HCT116 (cell line): ENCODE data around the gene RBM34. TPM values are rescaled to one million over a fixed set of nuclear protein-coding genes. Genes with fewer than 3 reads are reported as not detected.

Source experiments
- ATAC-seq: fragments of 200-7000 bp; cut with Tn5 transposase; 2 replicates; pipeline ENCODE4 v1.9.1; 2020; ENCODE audit warnings: mild to moderate bottlenecking, moderate library complexity
- BruUV-seq: library from RNA; stranded (reverse); fragments of 400-500 nt; replicated peaks from 2 replicates; lab custom pipeline; 2021; lab: Mats Ljungman, UMichigan
- CTCF ChIA-PET: fragments of 300-600 bp; sonication (Branson Sonifier 250); formaldehyde crosslinking; loops from one replicate; lab custom pipeline; 2021; ENCODE audit warnings: antibody characterized with exemption; lab: Charles Lee
- POLR2A ChIA-PET: fragments of 300-600, 350-600 bp; sonication (Branson Sonifier 250); formaldehyde crosslinking; loops from one replicate; lab custom pipeline; 2021; ENCODE audit warnings: antibody characterized with exemption; lab: Charles Lee
- RAD21 ChIA-PET, 2 experiments: fragments of 300-600 bp; sonication (Branson Sonifier 250); formaldehyde crosslinking; loops; one replicate each; lab custom pipeline; 2023; ENCODE audit warnings: low total read pairs in 2 of 2; ENCODE audit not compliant: uncharacterized antibody in 2 of 2, unreplicated experiment in 2 of 2, low non-redundant PET in 1 of 2; lab: Charles Lee
- DNase-seq: peaks from one replicate; pipeline ENCODE4 v3.0.0-alpha.2; 2010; ENCODE audit warnings: low read depth, low spot score
- H2AFZ ChIP-seq: fragments of 200-600 bp; shearing (Covaris generic), sonication (generic); 2 replicates; pipeline ENCODE4 v1.6.1; 2017; ENCODE audit warnings: low read depth, mixed run types, mixed read lengths, antibody characterized with exemption, low read length; ENCODE audit not compliant: poor library complexity, severe bottlenecking
- H3K27ac ChIP-seq: 2 replicates; pipeline ENCODE4 v1.5.1; 2012; ENCODE audit warnings: low read depth, low read length
- H3K27me3 ChIP-seq: fragments of 200-600 bp; sonication (generic); 2 replicates; pipeline ENCODE4 v1.6.1; 2016; ENCODE audit warnings: mixed run types, low read length, mixed read lengths; ENCODE audit not compliant: insufficient read depth
- H3K36me3 ChIP-seq, 2 experiments: fragments of 200-500 bp in 1 of 2; fragments of 200-600 bp in 1 of 2; sonication (Bioruptor generic) in 1 of 2; sonication (generic) in 1 of 2; 2 replicates each; pipeline versions ENCODE4 v1.5.1 to v1.6.1; 2014 to 2016; ENCODE audit warnings: low read length in 2 of 2, inconsistent platforms in 1 of 2, mixed read lengths in 1 of 2, mixed run types in 1 of 2; ENCODE audit not compliant: insufficient read depth in 2 of 2, control insufficient read depth in 1 of 2
- H3K4me1 ChIP-seq, 2 experiments: fragments of 200-600 bp in 1 of 2; sonication (generic) in 1 of 2; 2 replicates each; pipeline versions ENCODE4 v1.5.1 to v1.6.1; 2012 to 2017; ENCODE audit warnings: low read length in 2 of 2, inconsistent platforms in 1 of 2, mild to moderate bottlenecking in 1 of 2, mixed read lengths in 1 of 2, mixed run types in 1 of 2, moderate library complexity in 1 of 2; ENCODE audit not compliant: insufficient read depth in 2 of 2, control insufficient read depth in 1 of 2
- H3K4me2 ChIP-seq: fragments of 200-600 bp; sonication (generic); 2 replicates; pipeline ENCODE4 v1.6.1; 2017; ENCODE audit warnings: mixed run types, low read length, mixed read lengths
- H3K4me3 ChIP-seq, 2 experiments: fragments of 200-600 bp in 1 of 2; sonication (generic) in 1 of 2; replicated peaks in 1 of 2; 2 replicates each; pipeline ENCODE4 v1.5.1; 2011 to 2016; ENCODE audit warnings: low read length in 2 of 2, control low read depth in 1 of 2, low read depth in 1 of 2, mild to moderate bottlenecking in 1 of 2, mixed read lengths in 1 of 2, mixed run types in 1 of 2
- H3K79me2 ChIP-seq: fragments of 200-600 bp; sonication (generic); 2 replicates; pipeline ENCODE4 v1.6.1; 2017; ENCODE audit warnings: mild to moderate bottlenecking, mixed run types, low read length, moderate library complexity, mixed read lengths; ENCODE audit not compliant: insufficient read depth
- H3K9ac ChIP-seq: fragments of 200-600 bp; sonication (generic); 2 replicates; pipeline ENCODE4 v1.6.1; 2016; ENCODE audit warnings: low read length, mixed read lengths
- H3K9me2 ChIP-seq: fragments of 200-600 bp; sonication (generic), shearing (Covaris generic); 2 replicates; pipeline ENCODE4 v1.6.1; 2017; ENCODE audit warnings: mixed run types, mild to moderate bottlenecking, moderate library complexity; ENCODE audit not compliant: insufficient read depth
- H3K9me3 ChIP-seq, 2 experiments: fragments of 200-500 bp in 1 of 2; fragments of 200-600 bp in 1 of 2; sonication (Bioruptor generic) in 1 of 2; sonication (generic) in 1 of 2; 2 replicates each; pipeline ENCODE4 v1.6.1; 2014 to 2017; ENCODE audit warnings: low read length in 2 of 2, mixed read lengths in 2 of 2, inconsistent platforms in 1 of 2, low read depth in 1 of 2, mild to moderate bottlenecking in 1 of 2, mixed run types in 1 of 2, moderate library complexity in 1 of 2; ENCODE audit not compliant: control insufficient read depth in 1 of 2, insufficient read depth in 1 of 2
- H4K20me1 ChIP-seq: fragments of 200-600 bp; sonication (generic), shearing (Covaris generic); 2 replicates; pipeline ENCODE4 v1.6.1; 2017; ENCODE audit warnings: mixed run types, mild to moderate bottlenecking, moderate library complexity; ENCODE audit not compliant: insufficient read depth
- CEBPB ChIP-seq: IDR thresholded peaks from 2 replicates; pipeline ENCODE4 v1.6.1; 2012; ENCODE audit warnings: low read depth
- EGR1 ChIP-seq: IDR thresholded peaks from 2 replicates; pipeline ENCODE4 v1.6.1; 2012; ENCODE audit warnings: low read depth
- ELF1 ChIP-seq: IDR thresholded peaks from 2 replicates; pipeline ENCODE4 v1.6.1; 2012; ENCODE audit warnings: low read depth, borderline replicate concordance
- EZH2 ChIP-seq: fragments of 200-600 bp; sonication (generic); IDR thresholded peaks from 2 replicates; pipeline ENCODE4 v1.6.1; 2017; ENCODE audit warnings: antibody characterized with exemption, mixed run types
- FOSL1 ChIP-seq: IDR thresholded peaks from 2 replicates; pipeline ENCODE4 v1.6.1; 2012; ENCODE audit warnings: low read depth
- JUND ChIP-seq: IDR thresholded peaks from 2 replicates; pipeline ENCODE4 v1.6.1; 2012
- RAD21 ChIP-seq: IDR thresholded peaks from 2 replicates; pipeline ENCODE4 v1.6.1; 2012; ENCODE audit warnings: low read depth, mild to moderate bottlenecking
- REST ChIP-seq: IDR thresholded peaks from 2 replicates; pipeline ENCODE4 v1.6.1; 2012; ENCODE audit warnings: low read depth
- SP1 ChIP-seq: IDR thresholded peaks from 2 replicates; pipeline ENCODE4 v1.6.1; 2012; ENCODE audit warnings: low read depth
- SRF ChIP-seq: IDR thresholded peaks from 2 replicates; pipeline ENCODE4 v1.6.1; 2012; ENCODE audit warnings: low read depth
- TCF7L2 ChIP-seq: IDR thresholded peaks from 2 replicates; pipeline ENCODE4 v1.7.0; 2011; ENCODE audit warnings: borderline replicate concordance, inconsistent platforms; ENCODE audit not compliant: insufficient read depth, insufficient read length; ENCODE audit errors: extremely low read depth
- YY1 ChIP-seq: IDR thresholded peaks from 2 replicates; pipeline ENCODE4 v1.6.1; 2011; ENCODE audit warnings: low read length, low read depth, moderate library complexity, mild to moderate bottlenecking; ENCODE audit not compliant: insufficient replicate concordance; ENCODE audit errors: extremely low read depth
- ZFX ChIP-seq: fragments of 450-650 bp; IDR thresholded peaks from 2 replicates; pipeline ENCODE4 v1.6.1; 2017
- ZNF274 ChIP-seq: fragments of 200-500 bp; sonication (Bioruptor generic); IDR thresholded peaks from 2 replicates; pipeline ENCODE4 v1.6.1; 2014; ENCODE audit warnings: mild to moderate bottlenecking, low read depth, low read length, inconsistent platforms
- intact Hi-C: fragments of 100-400 bp; cut with micrococcal nuclease; formaldehyde crosslinking; loops from 2 replicates; pipeline ENCODE4 v1.10.0; 2022
- total RNA-seq: library from RNA; stranded (reverse); gene quantifications from one replicate; pipeline ENCODE4 v1.2.1, GENCODE V29; 2021; ENCODE audit not compliant: unreplicated experiment
- TF ChIP-seq, protein P1 (sequence below), 3 experiments: fragments of 200-600 bp in 1 of 3; sonication (generic) in 1 of 3; IDR thresholded peaks in 2 of 3; conservative IDR thresholded peaks in 1 of 3; 2 replicates each; pipeline ENCODE4 v1.5.1; 2012 to 2017; ENCODE audit warnings: low read depth in 2 of 3, low read length in 2 of 3, antibody characterized with exemption in 1 of 3, borderline replicate concordance in 1 of 3, control low read depth in 1 of 3, mild to moderate bottlenecking in 1 of 3, mixed read lengths in 1 of 3, mixed run types in 1 of 3, moderate library complexity in 1 of 3; ENCODE audit not compliant: insufficient read depth in 1 of 3
- TF ChIP-seq, protein P2 (sequence below): IDR thresholded peaks from 2 replicates; pipeline ENCODE4 v1.6.1; 2012

The RBM34 gene
- total RNA-seq, 1 experiment from 2014 or later, result 82.0 TPM

GRCh38 chr1:235187316-235187715, 26.3 kb upstream of the RBM34 start:
- H3K27ac ChIP-seq, result no peak overlapping the region
- H3K27me3 ChIP-seq, result no peaks in the 10 kb centered on the region
- no peaks in the 10 kb centered on the region for H3K9me2 ChIP-seq
- peaks cover 2% of the 10 kb centered on the region for H3K79me2 ChIP-seq
- RAD21 ChIA-PET, result no interaction called here
- H3K9me3 ChIP-seq, result no peaks in the 10 kb centered on the region
- no peak overlapping the region for H3K4me3 ChIP-seq
- no peak overlapping the region for H2AFZ ChIP-seq
- POLR2A ChIA-PET, result no interaction called here
- no peaks in the 10 kb centered on the region for H3K4me1 ChIP-seq
- CTCF ChIA-PET, result no interaction called here
- no peak for ATAC-seq
- H4K20me1 ChIP-seq, result no peaks in the 10 kb centered on the region
- no peak overlapping the region for H3K4me2 ChIP-seq
- BruUV-seq, result no TSS peak
- intact Hi-C loops, result no loop called here
- peaks cover 4 to 8% of the 10 kb centered on the region in 2 experiments; a peak in 2 of 4 replicates for H3K36me3 ChIP-seq
- TF ChIP-seq YY1 (no peak), EGR1 (no peak), CEBPB (no peak), FOSL1 (no peak), RAD21 (no peak), ZFX (no peak), SP1 (no peak), ELF1 (no peak), REST (no peak), TCF7L2 (no peak), JUND (no peak), SRF (no peak), EZH2 (no peak), ZNF274 (no peak)
- TF ChIP-seq, protein P1, sequence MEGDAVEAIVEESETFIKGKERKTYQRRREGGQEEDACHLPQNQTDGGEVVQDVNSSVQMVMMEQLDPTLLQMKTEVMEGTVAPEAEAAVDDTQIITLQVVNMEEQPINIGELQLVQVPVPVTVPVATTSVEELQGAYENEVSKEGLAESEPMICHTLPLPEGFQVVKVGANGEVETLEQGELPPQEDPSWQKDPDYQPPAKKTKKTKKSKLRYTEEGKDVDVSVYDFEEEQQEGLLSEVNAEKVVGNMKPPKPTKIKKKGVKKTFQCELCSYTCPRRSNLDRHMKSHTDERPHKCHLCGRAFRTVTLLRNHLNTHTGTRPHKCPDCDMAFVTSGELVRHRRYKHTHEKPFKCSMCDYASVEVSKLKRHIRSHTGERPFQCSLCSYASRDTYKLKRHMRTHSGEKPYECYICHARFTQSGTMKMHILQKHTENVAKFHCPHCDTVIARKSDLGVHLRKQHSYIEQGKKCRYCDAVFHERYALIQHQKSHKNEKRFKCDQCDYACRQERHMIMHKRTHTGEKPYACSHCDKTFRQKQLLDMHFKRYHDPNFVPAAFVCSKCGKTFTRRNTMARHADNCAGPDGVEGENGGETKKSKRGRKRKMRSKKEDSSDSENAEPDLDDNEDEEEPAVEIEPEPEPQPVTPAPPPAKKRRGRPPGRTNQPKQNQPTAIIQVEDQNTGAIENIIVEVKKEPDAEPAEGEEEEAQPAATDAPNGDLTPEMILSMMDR (IDR thresholded peaks at IDR 0.05 in 2 of 3, conservative IDR thresholded peaks at IDR 0.05 in 1 of 3; ENCODE audit: borderline replicate concordance in 1 of 3, insufficient read depth in 1 of 3, low read depth in 2 of 3, low read length in 2 of 3), result no peak
- TF ChIP-seq, protein P2, sequence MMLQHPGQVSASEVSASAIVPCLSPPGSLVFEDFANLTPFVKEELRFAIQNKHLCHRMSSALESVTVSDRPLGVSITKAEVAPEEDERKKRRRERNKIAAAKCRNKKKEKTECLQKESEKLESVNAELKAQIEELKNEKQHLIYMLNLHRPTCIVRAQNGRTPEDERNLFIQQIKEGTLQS, result no peak
- TF ChIP-seq, all 23 proteins: peak for 0
- no peak overlapping the region for H3K9ac ChIP-seq
- DNase-seq, result no peak
